Mesenchymal stem cell (in vitro differentiated cells and primary cell): ENCODE data around the gene UNKL.

Experiments
- DNase-seq: peaks from one replicate; pipeline ENCODE4 v3.0.0-alpha.2; 2013
- H2AFZ ChIP-seq: one replicate; pipeline ENCODE4 v1.6.1; 2013; ENCODE audit warnings: low read depth, mild to moderate bottlenecking, control low read depth, inconsistent platforms, low read length, moderate library complexity
- H2AK5ac ChIP-seq: 2 replicates; pipeline ENCODE4 v1.6.1; 2013; ENCODE audit warnings: low read length, moderate library complexity, mild to moderate bottlenecking, inconsistent platforms; ENCODE audit not compliant: severe bottlenecking
- H2BK120ac ChIP-seq: one replicate; pipeline ENCODE4 v1.6.1; 2013; ENCODE audit warnings: low read depth, mild to moderate bottlenecking, inconsistent platforms, low read length, moderate library complexity
- H2BK12ac ChIP-seq, 2 experiments: one replicate each; pipeline ENCODE4 v1.6.1; 2013; ENCODE audit warnings: inconsistent platforms in 2 of 2, low read length in 2 of 2, mild to moderate bottlenecking in 2 of 2, moderate library complexity in 2 of 2, control low read depth in 1 of 2
- H2BK15ac ChIP-seq: one replicate; pipeline ENCODE4 v1.6.1; 2013; ENCODE audit warnings: mild to moderate bottlenecking, low read depth, inconsistent platforms; ENCODE audit not compliant: poor library complexity, severe bottlenecking
- H2BK5ac ChIP-seq: 2 replicates; pipeline ENCODE4 v1.6.1; 2013; ENCODE audit warnings: low read depth, mild to moderate bottlenecking, low read length, control low read depth, inconsistent platforms; ENCODE audit not compliant: poor library complexity, severe bottlenecking
- H3K14ac ChIP-seq, 2 experiments: one replicate each; pipeline ENCODE4 v1.6.1; 2013; ENCODE audit warnings: inconsistent platforms in 2 of 2, low read length in 2 of 2, control low read depth in 1 of 2, mild to moderate bottlenecking in 1 of 2, moderate library complexity in 1 of 2
- H3K18ac ChIP-seq, 2 experiments: one replicate each; pipeline ENCODE4 v1.6.1; 2013; ENCODE audit warnings: inconsistent platforms in 2 of 2, low read length in 2 of 2, control low read depth in 1 of 2, low read depth in 1 of 2, mild to moderate bottlenecking in 1 of 2
- H3K23ac ChIP-seq, 2 experiments: one replicate each; pipeline ENCODE4 v1.6.1; 2013; ENCODE audit warnings: inconsistent platforms in 2 of 2, low read length in 2 of 2, mild to moderate bottlenecking in 2 of 2, moderate library complexity in 2 of 2, control low read depth in 1 of 2
- H3K27ac ChIP-seq: 2 replicates; pipeline ENCODE4 v1.5.1; 2013; ENCODE audit warnings: mild to moderate bottlenecking, moderate library complexity, low read length, control low read depth, inconsistent platforms; ENCODE audit not compliant: poor library complexity, severe bottlenecking
- H3K27me3 ChIP-seq, 2 experiments: 2 replicates each; pipeline versions ENCODE4 v1.6.1 to v1.7.0; 2013; ENCODE audit warnings: low read length in 2 of 2, mild to moderate bottlenecking in 2 of 2, moderate library complexity in 2 of 2, control low read depth in 1 of 2, inconsistent platforms in 1 of 2; ENCODE audit not compliant: control insufficient read depth in 1 of 2, insufficient read depth in 1 of 2
- H3K36me3 ChIP-seq, 2 experiments: 2 replicates each; pipeline versions ENCODE4 v1.6.1 to v1.7.0; 2013; ENCODE audit warnings: low read length in 2 of 2, control low read depth in 1 of 2, inconsistent platforms in 1 of 2, low read depth in 1 of 2, mild to moderate bottlenecking in 1 of 2; ENCODE audit not compliant: insufficient read depth in 2 of 2, control insufficient read depth in 1 of 2
- H3K4ac ChIP-seq, 2 experiments: one replicate each; pipeline ENCODE4 v1.6.1; 2013; ENCODE audit warnings: inconsistent platforms in 2 of 2, low read length in 2 of 2, mild to moderate bottlenecking in 2 of 2, moderate library complexity in 2 of 2, control low read depth in 1 of 2, low read depth in 1 of 2
- H3K4me1 ChIP-seq: 2 replicates; pipeline ENCODE4 v1.6.1; 2013; ENCODE audit warnings: low read depth, low read length, control low read depth; ENCODE audit not compliant: control insufficient read depth, insufficient read depth
- H3K4me2 ChIP-seq: 2 replicates; pipeline ENCODE4 v1.6.1; 2013; ENCODE audit warnings: low read length, mild to moderate bottlenecking, inconsistent platforms; ENCODE audit not compliant: poor library complexity, severe bottlenecking
- H3K4me3 ChIP-seq, 2 experiments: 2 replicates each; pipeline versions ENCODE4 v1.5.1 to v1.7.0; 2013; ENCODE audit warnings: low read length in 2 of 2, mild to moderate bottlenecking in 2 of 2, control low read depth in 1 of 2, low read depth in 1 of 2; ENCODE audit not compliant: insufficient read depth in 1 of 2
- H3K79me1 ChIP-seq: replicated peaks from 2 replicates; pipeline ENCODE4 v1.6.1; 2013; ENCODE audit warnings: mild to moderate bottlenecking, control low read depth, low read length, inconsistent platforms; ENCODE audit not compliant: poor library complexity, severe bottlenecking
- H3K9ac ChIP-seq: 2 replicates; pipeline ENCODE4 v1.7.0; 2013; ENCODE audit warnings: mild to moderate bottlenecking, low read length, moderate library complexity
- H3K9me3 ChIP-seq: 2 replicates; pipeline ENCODE4 v1.7.0; 2013; ENCODE audit warnings: mild to moderate bottlenecking, low read length; ENCODE audit not compliant: control insufficient read depth
- H4K8ac ChIP-seq: one replicate; pipeline ENCODE4 v1.6.1; 2013; ENCODE audit warnings: inconsistent platforms, mild to moderate bottlenecking, low read length, moderate library complexity
- H4K91ac ChIP-seq: one replicate; pipeline ENCODE4 v1.6.1; 2013; ENCODE audit warnings: mild to moderate bottlenecking, low read length, inconsistent platforms
- WGBS: methylation state at CpG from one replicate; pipeline ENCODE4 v1.1.7; 2013; ENCODE audit warnings: mixed read lengths; 5-methylcytosine and 5-hydroxymethylcytosine counted together

Gene UNKL

DNA sequence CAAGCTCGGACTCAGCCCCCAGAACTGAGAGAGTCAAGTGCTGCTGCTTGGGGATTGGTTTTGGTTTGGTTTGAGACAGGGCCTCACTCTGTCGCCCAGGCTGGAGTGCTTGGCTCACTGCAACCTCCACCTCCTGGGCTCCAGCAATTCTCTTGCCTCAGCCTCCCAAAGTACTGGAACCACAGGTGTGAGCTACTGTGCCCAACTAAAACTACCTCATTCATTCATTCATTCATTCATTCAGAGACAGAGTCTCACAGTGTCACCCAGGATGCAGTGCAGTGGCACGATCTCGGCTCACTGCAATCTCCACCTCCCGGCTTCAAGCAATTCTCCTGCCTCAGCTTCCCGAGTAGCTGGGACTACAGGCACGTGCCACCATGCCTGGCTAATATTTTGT is 24.7 kb downstream of the UNKL start:
- H3K14ac ChIP-seq: no peak overlapping the region
- H4K8ac ChIP-seq: no peak overlapping the region
- no peak overlapping the region for H2BK120ac ChIP-seq
- no peak overlapping the region for H3K27ac ChIP-seq
- H3K23ac ChIP-seq: no peak overlapping the region
- no peaks in the 10 kb centered on the region for H3K9me3 ChIP-seq
- H4K91ac ChIP-seq: no peak overlapping the region
- no peak overlapping the region for H2AFZ ChIP-seq
- H3K4me2 ChIP-seq: no peak overlapping the region
- no peak overlapping the region for H2BK5ac ChIP-seq
- H3K9ac ChIP-seq: no peak overlapping the region
- H3K79me1 ChIP-seq: peaks cover 3% of the 10 kb centered on the region
- no peak overlapping the region for H3K18ac ChIP-seq
- no peak overlapping the region for H2BK12ac ChIP-seq
- no peak overlapping the region for H2AK5ac ChIP-seq
- no peak for DNase-seq
- no peaks in the 10 kb centered on the region for H3K27me3 ChIP-seq
- no peaks in the 10 kb centered on the region for H3K4me1 ChIP-seq
- WGBS: 95% methylated on average over 7 of the region's 7 CpGs
- H3K4ac ChIP-seq: no peak overlapping the region
- peaks cover 39 to 63% of the 10 kb centered on the region in 2 experiments for H3K36me3 ChIP-seq
- H2BK15ac ChIP-seq: no peak overlapping the region
- H3K4me3 ChIP-seq: no peak overlapping the region

DNA sequence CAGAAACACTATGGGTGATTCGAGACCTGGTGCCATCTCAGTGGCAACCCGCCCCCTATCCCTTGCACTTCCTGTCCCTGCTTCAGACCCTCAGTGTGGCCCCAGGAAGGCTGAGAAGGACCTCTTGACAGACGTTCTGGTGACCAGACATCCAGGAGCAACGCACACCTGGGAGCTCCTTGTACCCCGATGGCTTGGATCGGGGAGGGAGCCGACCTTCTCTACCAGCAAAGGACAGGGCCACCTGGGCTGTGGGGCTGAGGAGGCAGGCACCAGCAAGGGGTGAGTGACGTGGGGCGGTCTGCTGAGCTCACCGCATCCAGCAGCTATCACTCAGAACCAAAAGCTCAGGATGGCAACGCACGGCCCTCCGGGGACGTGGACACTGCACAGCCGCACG is 27.2 kb downstream of the UNKL start:
- no peak for DNase-seq
- no peak overlapping the region for H2BK12ac ChIP-seq
- no peaks in the 10 kb centered on the region for H3K9me3 ChIP-seq
- no peaks in the 10 kb centered on the region for H3K27me3 ChIP-seq
- H3K18ac ChIP-seq: no peak overlapping the region
- H2BK5ac ChIP-seq: no peak overlapping the region
- no peak overlapping the region for H3K4me3 ChIP-seq
- H2BK120ac ChIP-seq: no peak overlapping the region
- no peak overlapping the region for H3K14ac ChIP-seq
- WGBS: 88% methylated on average over 15 of the region's 16 CpGs
- H2AK5ac ChIP-seq: no peak overlapping the region
- no peak overlapping the region for H4K91ac ChIP-seq
- H3K4ac ChIP-seq: no peak overlapping the region
- peaks cover 3% of the 10 kb centered on the region for H3K79me1 ChIP-seq
- H2BK15ac ChIP-seq: no peak overlapping the region
- H2AFZ ChIP-seq: no peak overlapping the region
- H3K9ac ChIP-seq: no peak overlapping the region
- H3K4me1 ChIP-seq: no peaks in the 10 kb centered on the region
- no peak overlapping the region for H3K27ac ChIP-seq
- peaks cover 22 to 63% of the 10 kb centered on the region in 2 experiments for H3K36me3 ChIP-seq
- H4K8ac ChIP-seq: no peak overlapping the region
- H3K23ac ChIP-seq: no peak overlapping the region
- H3K4me2 ChIP-seq: no peak overlapping the region

- Histone ChIP-seq H3K14ac (no peak overlapping the region), H4K8ac (no peak overlapping the region), H3K36me3 (peaks cover 23 to 65% of the 10 kb centered on the region in 2 experiments), H3K4me1 (no peaks in the 10 kb centered on the region), H2BK12ac (no peak overlapping the region), H3K27ac (no peak overlapping the region), H3K79me1 (peaks cover 3% of the 10 kb centered on the region), H3K18ac (no peak overlapping the region), H3K4ac (no peak overlapping the region), H3K4me2 (no peak overlapping the region), H3K9ac (no peak overlapping the region), H2BK120ac (no peak overlapping the region), H3K4me3 (no peak overlapping the region), H2BK15ac (no peak overlapping the region), H2AFZ (no peak overlapping the region), H2AK5ac (no peak overlapping the region), H3K27me3 (no peaks in the 10 kb centered on the region), H3K9me3 (no peaks in the 10 kb centered on the region), H2BK5ac (no peak overlapping the region), H4K91ac (no peak overlapping the region), H3K23ac (no peak overlapping the region)
- WGBS: 98% methylated on average over 39 of the region's 39 CpGs
- no peak for DNase-seq
These were observed 29.3 kb downstream of the UNKL start for GRCh38 chr16:1385232-1385631.

- peaks cover 12% of the 10 kb centered on the region for H3K4me1 ChIP-seq
- no peak overlapping the region for H2BK15ac ChIP-seq
- DNase-seq: no peak
- no peak overlapping the region for H4K8ac ChIP-seq
- no peak overlapping the region for H2BK5ac ChIP-seq
- no peak overlapping the region for H2BK120ac ChIP-seq
- H3K27me3 ChIP-seq: no peaks in the 10 kb centered on the region
- H2AFZ ChIP-seq: no peak overlapping the region
- H3K4me3 ChIP-seq: no peak overlapping the region
- H3K27ac ChIP-seq: no peak overlapping the region
- peaks cover 7% of the 10 kb centered on the region for H3K79me1 ChIP-seq
- H3K36me3 ChIP-seq: peaks cover 19 to 51% of the 10 kb centered on the region in 2 experiments
- no peak overlapping the region for H3K18ac ChIP-seq
- H3K23ac ChIP-seq: no peak overlapping the region
- H3K4ac ChIP-seq: no peak overlapping the region
- H2BK12ac ChIP-seq: no peak overlapping the region
- H4K91ac ChIP-seq: no peak overlapping the region
- H3K9me3 ChIP-seq: no peaks in the 10 kb centered on the region
- H3K9ac ChIP-seq: no peak overlapping the region
- H3K14ac ChIP-seq: no peak overlapping the region
- 97% methylated on average over 16 of the region's 18 CpGs for WGBS
- H2AK5ac ChIP-seq: no peak overlapping the region
- no peak overlapping the region for H3K4me2 ChIP-seq
These were observed 30.9 kb downstream of the UNKL start for GRCh38 chr16:1383556-1383955.
